Neuronal stem cell (in vitro differentiated cells): Measurements from ENCODE around the gene GCN1.

Experiments
- DNase-seq: peaks from one replicate; pipeline ENCODE4 v3.0.0-alpha.2; 2013; ENCODE audit warnings: low spot score
- H2AFZ ChIP-seq: one replicate; pipeline ENCODE4 v1.6.1; 2013; ENCODE audit warnings: mild to moderate bottlenecking, low read length, inconsistent platforms
- H2AK5ac ChIP-seq: 2 replicates; pipeline ENCODE4 v1.6.1; 2013; ENCODE audit warnings: low read depth, mild to moderate bottlenecking, inconsistent platforms, low read length, moderate library complexity, mixed read lengths
- H2BK120ac ChIP-seq: 2 replicates; pipeline ENCODE4 v1.6.1; 2013; ENCODE audit warnings: low read depth, mild to moderate bottlenecking, inconsistent platforms, low read length, moderate library complexity, mixed read lengths
- H2BK12ac ChIP-seq: one replicate; pipeline ENCODE4 v1.6.1; 2013; ENCODE audit warnings: low read length, inconsistent platforms
- H2BK15ac ChIP-seq: 2 replicates; pipeline ENCODE4 v1.6.1; 2013; ENCODE audit warnings: mild to moderate bottlenecking, low read length, inconsistent platforms, mixed read lengths
- H2BK5ac ChIP-seq: one replicate; pipeline ENCODE4 v1.6.1; 2013; ENCODE audit warnings: inconsistent platforms, mild to moderate bottlenecking, low read length, moderate library complexity
- H3K14ac ChIP-seq: one replicate; pipeline ENCODE4 v1.6.1; 2013; ENCODE audit warnings: low read length, inconsistent platforms
- H3K18ac ChIP-seq: 2 replicates; pipeline ENCODE4 v1.6.1; 2013; ENCODE audit warnings: low read length, inconsistent platforms
- H3K23ac ChIP-seq: 2 replicates; pipeline ENCODE4 v1.6.1; 2013; ENCODE audit warnings: low read depth, mild to moderate bottlenecking, mixed read lengths, low read length, inconsistent platforms; ENCODE audit not compliant: poor library complexity
- H3K27ac ChIP-seq: replicated peaks from 3 replicates; pipeline ENCODE4 v1.5.1; 2013; ENCODE audit warnings: low read length, inconsistent platforms
- H3K27me3 ChIP-seq, 3 experiments: 2 replicates each; pipeline ENCODE4 v1.6.1; 2013; ENCODE audit warnings: low read length in 3 of 3, mild to moderate bottlenecking in 2 of 3, inconsistent platforms in 1 of 3, low read depth in 1 of 3, mixed read lengths in 1 of 3, moderate library complexity in 1 of 3; ENCODE audit not compliant: control insufficient read depth in 3 of 3, insufficient read depth in 3 of 3
- H3K36me3 ChIP-seq, 2 donors: replicated peaks in 1 of 2; 2 replicates each; pipeline ENCODE4 v1.6.1; 2013; ENCODE audit warnings: low read length in 2 of 2; ENCODE audit not compliant: control insufficient read depth in 2 of 2, insufficient read depth in 2 of 2
- H3K4ac ChIP-seq: 2 replicates; pipeline ENCODE4 v1.6.1; 2013; ENCODE audit warnings: inconsistent platforms, mild to moderate bottlenecking, low read length, moderate library complexity
- H3K4me1 ChIP-seq, 2 donors: 1 replicate in 1 of 2; 2 replicates in 1 of 2; pipeline ENCODE4 v1.6.1; 2013; ENCODE audit warnings: low read length in 2 of 2, low read depth in 1 of 2; ENCODE audit not compliant: control insufficient read depth in 2 of 2, insufficient read depth in 1 of 2
- H3K4me2 ChIP-seq: one replicate; pipeline ENCODE4 v1.6.1; 2013; ENCODE audit warnings: mild to moderate bottlenecking, low read length, inconsistent platforms; ENCODE audit not compliant: insufficient read depth, poor library complexity, severe bottlenecking
- H3K4me3 ChIP-seq, 2 donors: 2 replicates each; pipeline ENCODE4 v1.5.1; 2013; ENCODE audit warnings: low read length in 2 of 2, mild to moderate bottlenecking in 2 of 2, inconsistent platforms in 1 of 2, moderate library complexity in 1 of 2
- H3K79me1 ChIP-seq: one replicate; pipeline ENCODE4 v1.6.1; 2013; ENCODE audit warnings: low read depth, mild to moderate bottlenecking, inconsistent platforms, low read length, moderate library complexity
- H3K9ac ChIP-seq: one replicate; pipeline ENCODE4 v1.6.1; 2013; ENCODE audit warnings: mild to moderate bottlenecking, low read depth, low read length, inconsistent platforms; ENCODE audit not compliant: poor library complexity
- H3K9me3 ChIP-seq, 2 donors: replicated peaks in 1 of 2; 2 replicates each; pipeline versions ENCODE3 to v1.6.1; 2013; ENCODE audit warnings: low read length in 2 of 2, mild to moderate bottlenecking in 2 of 2, inconsistent platforms in 1 of 2, low read depth in 1 of 2, mixed read lengths in 1 of 2, moderate library complexity in 1 of 2; ENCODE audit not compliant: control insufficient read depth in 2 of 2, insufficient read depth in 1 of 2
- H4K8ac ChIP-seq: one replicate; pipeline ENCODE4 v1.6.1; 2013; ENCODE audit warnings: low read depth, mild to moderate bottlenecking, inconsistent platforms, low read length, moderate library complexity
- H4K91ac ChIP-seq: one replicate; pipeline ENCODE4 v1.6.1; 2013; ENCODE audit warnings: low read length, low read depth, mild to moderate bottlenecking, inconsistent platforms; ENCODE audit not compliant: poor library complexity
- WGBS, 2 donors: extraction: QIAGEN DNeasy Blood & Tissue Kit; methylation state at CpG; one replicate each; pipeline ENCODE4 v1.1.7; 2013; ENCODE audit warnings: missing lambda C conversion rate in 2 of 2, mixed read lengths in 1 of 2; ENCODE audit not compliant: insufficient read length in 2 of 2, insufficient replicate concordance in 1 of 2; ENCODE audit errors: extremely low coverage in 2 of 2; 5-methylcytosine and 5-hydroxymethylcytosine counted together

Gene GCN1

DNA sequence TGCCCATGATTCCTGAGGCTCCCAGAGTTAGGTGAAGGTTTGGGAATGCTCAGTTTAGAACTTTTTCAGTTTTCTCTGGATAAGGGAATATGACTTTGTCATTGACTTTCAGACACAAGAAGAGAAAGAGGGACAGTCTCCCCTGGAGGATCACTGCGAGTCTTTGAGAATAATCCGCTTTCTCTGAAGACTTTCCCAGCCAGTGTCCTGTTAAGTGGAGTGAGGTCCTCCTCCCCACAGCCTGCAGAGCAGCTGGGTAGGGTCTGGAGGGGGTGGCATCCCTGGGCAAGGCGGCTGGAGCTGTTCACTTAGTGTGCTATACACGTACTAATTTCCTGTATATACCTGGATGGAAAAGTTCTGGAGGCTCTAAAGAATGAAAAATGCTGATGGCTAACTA, 69.5 kb downstream of the GCN1 start:
- no peak overlapping the region for H3K14ac ChIP-seq
- H4K8ac ChIP-seq = no peak overlapping the region
- H3K27ac ChIP-seq = no peak overlapping the region
- H2BK120ac ChIP-seq = no peak overlapping the region
- WGBS, 2 donors = no CpG with 5 or more reads among the region's 4 CpGs
- H3K36me3 ChIP-seq = peaks cover 28 to 43% of the 10 kb centered on the region in 2 donors
- no peak overlapping the region for H2BK5ac ChIP-seq
- H2BK12ac ChIP-seq = no peak overlapping the region
- DNase-seq = no peak
- no peak overlapping the region for H4K91ac ChIP-seq
- no peak overlapping the region for H3K4ac ChIP-seq
- H3K9me3 ChIP-seq = no peaks in the 10 kb centered on the region
- no peak overlapping the region for H3K9ac ChIP-seq
- H2AFZ ChIP-seq = no peak overlapping the region
- H3K4me3 ChIP-seq = no peak overlapping the region
- H3K27me3 ChIP-seq = no peaks in the 10 kb centered on the region
- H2BK15ac ChIP-seq = no peak overlapping the region
- peaks cover 0 to 11% of the 10 kb centered on the region in 2 donors for H3K4me1 ChIP-seq
- H3K18ac ChIP-seq = no peak overlapping the region
- no peaks in the 10 kb centered on the region for H3K79me1 ChIP-seq
- H3K23ac ChIP-seq = no peak overlapping the region
- no peak overlapping the region for H2AK5ac ChIP-seq
- no peak overlapping the region for H3K4me2 ChIP-seq

GRCh38 chr12:120121766-120122293, 72.7 kb downstream of the GCN1 start:
- WGBS, 2 donors = no CpG with 5 or more reads among the region's 4 CpGs
- no peak overlapping the region for H2BK120ac ChIP-seq
- no peak overlapping the region for H3K14ac ChIP-seq
- H4K91ac ChIP-seq = no peak overlapping the region
- no peak overlapping the region for H2BK15ac ChIP-seq
- no peak overlapping the region for H2AFZ ChIP-seq
- peaks cover 5 to 9% of the 10 kb centered on the region in 2 donors for H3K4me1 ChIP-seq
- H2BK12ac ChIP-seq = no peak overlapping the region
- no peak overlapping the region for H2BK5ac ChIP-seq
- H3K9ac ChIP-seq = no peak overlapping the region
- no peak for DNase-seq
- H3K4me3 ChIP-seq = no peak overlapping the region
- no peaks in the 10 kb centered on the region for H3K79me1 ChIP-seq
- no peak overlapping the region for H3K18ac ChIP-seq
- H3K27me3 ChIP-seq = no peaks in the 10 kb centered on the region
- H3K23ac ChIP-seq = no peak overlapping the region
- H3K27ac ChIP-seq = no peak overlapping the region
- no peak overlapping the region for H3K4me2 ChIP-seq
- H3K4ac ChIP-seq = no peak overlapping the region
- H3K9me3 ChIP-seq = no peaks in the 10 kb centered on the region
- H2AK5ac ChIP-seq = no peak overlapping the region
- no peak overlapping the region for H4K8ac ChIP-seq
- peaks cover 10 to 17% of the 10 kb centered on the region in 2 donors for H3K36me3 ChIP-seq

DNA sequence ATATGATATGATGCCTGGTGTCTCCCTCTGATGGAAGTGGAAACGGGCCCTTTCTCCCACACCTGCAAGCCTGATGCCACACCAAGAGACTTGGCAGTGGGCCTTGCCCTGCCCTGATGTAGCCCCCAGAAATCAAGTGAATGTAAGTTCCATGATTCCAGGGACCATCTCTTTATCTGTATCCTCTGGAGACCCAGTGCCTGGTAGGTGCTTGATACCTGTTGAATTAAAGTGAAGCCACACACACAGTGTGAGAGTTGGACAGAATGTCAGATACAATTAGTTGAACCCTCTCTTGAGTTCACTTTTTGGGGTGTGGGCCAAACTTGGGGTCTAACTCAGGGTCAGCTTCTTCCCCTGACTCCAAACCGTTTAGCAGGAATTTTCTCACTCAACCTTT, 73.2 kb downstream of the GCN1 start:
- Histone ChIP-seq H3K4me1 (peaks cover 5% of the 10 kb centered on the region in 2 donors), H3K4ac (no peak overlapping the region), H3K36me3 (peaks cover 7 to 12% of the 10 kb centered on the region in 2 donors), H2BK120ac (no peak overlapping the region), H3K18ac (no peak overlapping the region), H3K27ac (no peak overlapping the region), H2BK12ac (no peak overlapping the region), H4K8ac (no peak overlapping the region), H3K23ac (no peak overlapping the region), H3K27me3 (no peaks in the 10 kb centered on the region), H2BK15ac (no peak overlapping the region), H3K9ac (no peak overlapping the region), H3K79me1 (no peaks in the 10 kb centered on the region), H2BK5ac (no peak overlapping the region), H2AFZ (no peak overlapping the region), H3K14ac (no peak overlapping the region), H3K9me3 (no peaks in the 10 kb centered on the region), H3K4me3 (no peak overlapping the region), H3K4me2 (no peak overlapping the region), H4K91ac (no peak overlapping the region), H2AK5ac (no peak overlapping the region)
- DNase-seq = no peak
- no CpG with 5 or more reads among the region's 2 CpGs for WGBS, 2 donors

- Histone ChIP-seq H3K9me3 (no peaks in the 10 kb centered on the region), H3K4me3 (no peak overlapping the region), H4K8ac (no peak overlapping the region), H3K4ac (no peak overlapping the region), H3K23ac (no peak overlapping the region), H3K18ac (no peak overlapping the region), H2AFZ (no peak overlapping the region), H3K36me3 (peaks cover 0 to 18% of the 10 kb centered on the region in 2 donors), H3K27me3 (no peaks in the 10 kb centered on the region), H3K4me2 (no peak overlapping the region), H4K91ac (no peak overlapping the region), H2BK5ac (no peak overlapping the region), H2AK5ac (no peak overlapping the region), H3K14ac (no peak overlapping the region), H3K4me1 (peaks cover 6 to 8% of the 10 kb centered on the region in 2 donors), H3K27ac (no peak overlapping the region), H2BK120ac (no peak overlapping the region), H2BK15ac (no peak overlapping the region), H3K9ac (no peak overlapping the region), H3K79me1 (peaks cover 3% of the 10 kb centered on the region), H2BK12ac (no peak overlapping the region)
- WGBS, 2 donors = no CpG with 5 or more reads among the region's 9 CpGs
- DNase-seq = no peak
These were observed 75.1 kb downstream of the GCN1 start for GRCh38 chr12:120119271-120119973.
